ENCODE measurements around the gene AGAP1.

The AGAP1 gene

DNA sequence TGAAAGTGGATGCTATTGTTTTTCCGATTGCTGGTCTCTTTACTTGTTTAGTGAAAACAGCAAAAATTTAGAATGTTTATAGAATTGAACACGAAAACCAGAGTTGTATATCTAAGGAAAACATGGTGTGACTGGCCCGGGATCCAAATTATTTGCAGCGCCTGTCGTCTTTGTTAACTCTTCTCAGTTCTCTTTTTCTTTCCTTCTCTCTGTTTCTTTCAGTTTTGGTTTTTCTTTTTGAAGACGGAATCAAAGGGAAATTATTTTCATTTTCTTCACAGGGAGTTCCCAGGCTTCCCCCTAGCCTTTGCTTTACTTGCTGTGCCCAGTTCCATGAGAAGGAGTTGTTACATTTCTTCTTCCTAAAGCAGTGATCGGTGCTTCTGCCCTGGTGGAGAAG, 76.0 kb downstream of the AGAP1 start:
- Mint-ChIP-seq H3K4me1 (no peaks in the 10 kb centered on the region), H3K27ac (no peak overlapping the region), H3K9me3 (peaks cover 0 to 11% of the 10 kb centered on the region in 2 donors), H3K27me3 (peaks cover 29% of the 10 kb centered on the region), H3K4me3 (no peak overlapping the region)
- ATAC-seq = no peak
- no peak for DNase-seq

DNA sequence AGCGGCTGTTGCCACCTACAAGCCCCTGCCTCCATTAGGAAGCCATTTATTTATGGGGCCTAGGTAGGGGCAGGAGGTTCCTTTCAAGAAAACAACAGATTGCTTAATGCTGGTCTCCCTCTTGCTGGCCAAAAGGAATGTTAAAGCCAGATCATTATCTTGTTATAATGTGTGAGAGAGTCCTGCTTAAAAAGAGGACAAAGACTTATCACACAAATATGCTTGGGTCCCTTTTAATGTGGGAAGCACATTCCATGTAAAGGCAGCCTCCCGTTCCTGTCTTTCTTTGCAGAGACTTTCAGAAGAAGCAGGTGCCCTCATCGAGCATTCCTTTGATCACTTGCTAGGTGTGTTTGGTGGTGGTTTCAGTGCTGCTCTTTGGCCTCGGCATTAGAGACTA, 76.4 kb downstream of the AGAP1 start:
- peaks cover 0 to 11% of the 10 kb centered on the region in 2 donors for H3K9me3 Mint-ChIP-seq
- no peak for ATAC-seq
- H3K27me3 Mint-ChIP-seq = peaks cover 30% of the 10 kb centered on the region
- no peak for DNase-seq
- no peaks in the 10 kb centered on the region for H3K4me1 Mint-ChIP-seq
- H3K27ac Mint-ChIP-seq = no peak overlapping the region
- H3K4me3 Mint-ChIP-seq = no peak overlapping the region

DNA sequence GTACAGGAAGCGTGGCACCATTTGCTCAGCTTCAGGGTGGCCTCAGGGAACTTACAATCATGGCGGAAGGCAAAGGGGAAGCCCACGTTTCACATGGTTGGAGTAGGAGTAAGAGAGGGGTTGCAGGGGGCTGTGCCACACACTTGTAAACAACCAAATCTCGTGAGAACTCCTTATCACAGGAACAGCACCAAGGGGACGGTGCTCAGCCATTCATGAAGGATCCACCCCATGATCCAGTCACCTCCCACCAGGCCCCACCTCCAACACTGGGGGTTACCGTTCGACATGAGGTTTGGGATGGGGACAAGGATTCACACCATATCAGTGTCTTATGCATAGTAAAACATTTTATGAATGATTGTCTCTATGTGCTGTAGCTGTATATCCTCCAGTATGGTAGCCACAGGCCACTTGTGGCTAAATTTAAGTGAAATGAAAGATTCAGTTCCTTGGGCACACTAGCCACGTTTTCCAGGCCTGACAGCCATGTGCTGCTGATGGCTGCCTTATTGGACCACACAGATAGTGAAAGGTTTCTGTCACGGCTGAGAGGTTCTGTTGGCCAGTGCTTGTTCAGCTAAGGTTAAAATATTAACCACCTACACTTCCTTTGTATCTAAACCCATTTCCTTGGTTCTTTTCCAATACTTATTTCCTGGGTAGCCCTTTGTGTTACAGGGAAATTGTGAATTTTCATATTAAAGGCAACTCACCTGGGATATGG, 77.3 kb downstream of the AGAP1 start:
- H3K27me3 Mint-ChIP-seq = peaks cover 29% of the 10 kb centered on the region
- DNase-seq (no peak), ATAC-seq (no peak)
- no peaks in the 10 kb centered on the region for H3K4me1 Mint-ChIP-seq
- no peak overlapping the region for H3K4me3 Mint-ChIP-seq
- H3K27ac Mint-ChIP-seq = no peak overlapping the region
- peaks cover 0 to 11% of the 10 kb centered on the region in 2 donors for H3K9me3 Mint-ChIP-seq

DNA sequence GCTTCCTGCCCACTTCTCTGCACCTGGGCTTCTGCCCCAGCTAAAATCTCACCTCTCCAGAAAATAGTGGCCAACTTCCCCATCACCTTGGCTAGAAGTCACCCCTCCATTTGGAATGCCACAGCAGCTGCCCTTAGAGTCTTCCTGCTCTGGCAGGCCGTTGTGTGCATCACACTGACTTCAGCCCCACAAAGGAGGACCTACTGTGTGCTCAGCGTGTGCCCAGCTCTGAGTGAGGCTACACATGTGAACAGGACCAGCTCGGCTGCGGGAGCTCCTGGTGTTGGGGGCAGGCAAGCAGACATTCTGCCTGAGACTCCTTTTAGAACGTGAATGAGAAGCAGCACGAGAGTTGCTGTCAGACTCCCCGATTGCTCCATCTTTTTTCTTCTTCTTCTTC, 78.7 kb downstream of the AGAP1 start:
- peaks cover 0 to 11% of the 10 kb centered on the region in 2 donors for H3K9me3 Mint-ChIP-seq
- no peak for ATAC-seq
- H3K27me3 Mint-ChIP-seq = peaks cover 20% of the 10 kb centered on the region
- H3K27ac Mint-ChIP-seq = no peak overlapping the region
- H3K4me1 Mint-ChIP-seq = no peaks in the 10 kb centered on the region
- H3K4me3 Mint-ChIP-seq = no peak overlapping the region
- DNase-seq = no peak

DNA sequence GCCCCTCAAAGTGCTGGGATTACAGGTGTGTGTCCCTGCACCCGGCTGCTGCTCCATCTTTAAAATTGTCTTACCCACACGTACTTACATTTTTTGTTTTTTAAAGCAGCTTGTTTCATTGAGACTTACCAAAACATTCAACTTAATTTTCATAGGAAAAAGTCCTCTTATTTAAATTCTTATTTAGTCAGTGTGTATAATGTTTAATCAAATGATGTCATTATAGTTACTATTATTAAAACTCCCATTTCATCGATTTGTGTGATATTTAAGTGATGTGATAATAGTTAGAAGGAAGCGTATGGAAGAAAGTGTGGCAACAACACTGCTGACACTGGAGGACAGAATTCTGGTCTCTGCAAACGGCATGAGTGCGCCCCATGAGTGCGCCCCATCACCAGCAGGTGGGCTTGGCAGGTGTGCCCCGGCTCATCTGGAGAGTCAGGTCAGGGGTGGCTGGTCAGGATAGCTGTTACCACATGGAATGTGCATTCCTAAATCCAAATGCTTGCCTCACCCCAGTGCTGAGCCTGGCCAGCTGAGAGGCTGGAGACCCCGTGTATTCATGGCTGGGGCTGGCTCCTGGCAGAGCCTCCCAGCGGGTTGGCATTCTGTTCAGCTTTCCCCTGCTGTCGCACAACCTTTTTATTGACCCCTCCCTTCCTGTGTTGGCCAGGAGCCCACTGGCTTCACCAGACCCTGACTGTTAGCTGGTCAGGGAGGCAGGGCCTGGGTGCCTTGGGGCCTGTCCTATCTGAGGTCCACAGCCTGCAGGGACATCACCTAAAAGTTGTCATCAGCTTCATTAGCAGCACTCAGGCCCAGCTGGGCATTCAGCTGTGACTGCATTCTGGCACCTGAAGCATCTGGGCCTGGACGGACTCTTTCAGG, 79.7 kb downstream of the AGAP1 start:
- Mint-ChIP-seq H3K9me3 (peaks cover 0 to 5% of the 10 kb centered on the region in 2 donors), H3K4me3 (no peak overlapping the region), H3K4me1 (no peaks in the 10 kb centered on the region), H3K27me3 (peaks cover 16% of the 10 kb centered on the region), H3K27ac (no peak overlapping the region)
- no peak for DNase-seq
- ATAC-seq = no peak

DNA sequence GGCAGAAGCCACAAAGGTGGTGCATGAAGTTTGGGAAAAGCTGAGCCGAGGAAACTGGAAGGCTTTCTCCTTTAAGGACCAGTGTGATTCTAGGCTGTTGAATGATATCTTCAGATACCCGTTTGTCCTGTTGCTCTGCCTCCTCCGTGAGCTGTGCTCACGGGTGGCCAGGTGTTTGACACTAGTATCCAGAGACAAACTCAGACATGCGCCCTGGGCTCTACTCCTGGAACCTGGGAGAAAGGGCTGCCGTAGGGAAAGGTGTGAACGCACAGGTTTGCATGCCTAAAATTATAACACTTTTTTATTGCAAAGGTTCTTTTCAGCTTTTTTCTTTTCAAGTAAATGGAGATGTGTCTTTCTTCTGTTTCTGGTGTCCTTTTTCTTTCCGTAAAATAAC, 81.6 kb downstream of the AGAP1 start:
- DNase-seq (no peak), ATAC-seq (no peak)
- H3K4me1 Mint-ChIP-seq = no peaks in the 10 kb centered on the region
- H3K9me3 Mint-ChIP-seq = no peaks in the 10 kb centered on the region
- peaks cover 16% of the 10 kb centered on the region for H3K27me3 Mint-ChIP-seq
- no peak overlapping the region for H3K4me3 Mint-ChIP-seq
- H3K27ac Mint-ChIP-seq = no peak overlapping the region

DNA sequence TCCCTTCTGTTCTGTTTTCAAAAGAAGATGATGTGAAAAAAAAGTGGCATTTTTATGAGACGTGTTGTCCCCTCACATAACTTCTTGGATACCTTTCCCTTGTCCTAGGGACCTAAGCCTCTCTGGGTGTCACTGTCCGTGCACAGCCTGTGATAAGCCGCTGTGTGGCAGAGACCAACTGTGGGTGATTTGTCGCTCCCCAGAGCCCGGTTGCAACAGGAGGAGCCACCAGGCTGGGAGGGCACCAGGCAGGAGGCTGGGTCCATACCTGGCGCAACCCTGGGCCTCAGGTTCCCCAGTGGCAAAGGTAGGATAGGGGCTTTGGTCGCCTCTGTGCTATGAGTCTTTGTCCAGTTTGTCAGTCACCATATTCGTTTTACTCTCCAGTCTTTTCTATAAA, 82.1 kb downstream of the AGAP1 start:
- ATAC-seq (no peak), DNase-seq (no peak)
- H3K4me1 Mint-ChIP-seq = no peaks in the 10 kb centered on the region
- no peaks in the 10 kb centered on the region for H3K9me3 Mint-ChIP-seq
- H3K27ac Mint-ChIP-seq = no peak overlapping the region
- no peak overlapping the region for H3K4me3 Mint-ChIP-seq
- H3K27me3 Mint-ChIP-seq = peaks cover 16% of the 10 kb centered on the region

DNA sequence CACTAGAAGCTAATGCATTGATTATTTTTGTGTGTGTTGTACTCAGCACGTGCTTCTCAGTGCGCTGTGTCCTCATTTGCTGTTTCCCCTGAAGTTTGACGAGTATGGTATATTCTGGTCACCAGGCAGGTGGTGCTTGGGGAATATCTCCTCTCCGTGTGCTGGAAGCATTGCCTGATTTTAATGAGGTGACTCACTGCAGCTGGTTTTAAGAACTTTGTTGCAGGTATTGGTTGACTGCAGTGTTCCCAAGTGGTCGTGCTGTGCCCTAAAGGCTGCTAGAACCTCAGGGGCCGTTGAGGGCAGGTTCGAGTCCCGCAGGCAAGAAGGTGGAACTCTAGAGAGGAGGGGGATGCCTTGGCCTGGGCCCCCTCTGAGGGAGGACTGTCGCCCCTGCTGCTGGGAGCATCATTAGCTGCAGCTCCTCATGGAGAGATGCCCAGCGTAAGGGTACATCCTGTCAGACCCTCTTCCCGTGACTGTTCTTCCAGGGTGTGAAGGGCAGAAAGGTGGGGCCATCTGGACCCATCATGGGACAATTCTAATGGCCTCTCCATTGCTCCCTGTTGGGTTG, 82.6 kb downstream of the AGAP1 start:
- DNase-seq (no peak), ATAC-seq (no peak)
- Mint-ChIP-seq H3K27me3 (peaks cover 16% of the 10 kb centered on the region), H3K27ac (no peak overlapping the region), H3K4me1 (no peaks in the 10 kb centered on the region), H3K9me3 (no peaks in the 10 kb centered on the region), H3K4me3 (no peak overlapping the region)

DNA sequence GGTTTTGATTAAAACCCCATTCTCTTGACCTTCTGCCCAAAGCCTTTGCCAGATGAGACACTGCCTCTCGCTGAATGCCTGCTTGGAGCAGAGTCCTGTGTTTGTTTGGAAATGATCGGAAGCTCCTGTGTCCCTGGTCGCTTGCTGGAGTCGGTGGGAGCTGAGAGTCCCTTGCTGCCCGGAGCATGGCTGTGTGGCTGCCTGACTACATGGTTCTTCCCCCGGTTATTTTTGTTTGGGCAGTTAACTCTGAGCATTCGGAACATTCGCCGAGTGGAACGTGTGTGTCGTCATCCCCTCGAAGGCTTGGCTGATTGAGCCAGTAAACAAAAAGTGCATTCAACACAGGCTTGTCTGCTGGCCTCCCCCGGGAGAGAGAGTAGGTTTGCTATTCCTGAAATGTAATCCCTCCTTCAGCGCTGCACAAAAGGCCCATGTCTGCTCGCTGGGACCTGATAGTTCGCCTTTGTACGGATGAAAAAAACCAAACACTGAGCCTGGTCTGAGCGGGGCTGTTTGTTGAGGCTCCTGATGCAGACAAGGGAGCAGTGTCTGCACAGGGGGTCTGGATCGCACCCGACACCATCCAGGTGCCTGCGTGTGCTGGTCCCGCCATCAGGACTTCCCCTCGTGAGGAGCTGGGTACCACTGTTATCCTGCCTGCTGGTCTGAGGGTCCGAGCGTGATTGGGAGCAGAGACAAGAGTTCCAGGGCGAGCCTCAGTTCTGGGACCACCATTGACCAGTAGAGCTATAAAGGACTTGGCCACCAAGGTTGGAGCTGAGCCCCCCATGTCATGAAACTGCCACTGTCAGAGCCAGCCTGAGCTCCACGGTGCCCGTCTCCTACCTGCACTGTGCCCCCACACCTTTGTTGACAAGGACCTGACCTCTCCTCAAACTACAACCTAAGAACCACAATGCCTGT, 83.8 kb downstream of the AGAP1 start:
- Mint-ChIP-seq H3K27ac (no peak overlapping the region), H3K9me3 (no peaks in the 10 kb centered on the region), H3K4me3 (no peak overlapping the region), H3K27me3 (peaks cover 16% of the 10 kb centered on the region), H3K4me1 (no peaks in the 10 kb centered on the region)
- DNase-seq (no peak), ATAC-seq (no peak)

DNA sequence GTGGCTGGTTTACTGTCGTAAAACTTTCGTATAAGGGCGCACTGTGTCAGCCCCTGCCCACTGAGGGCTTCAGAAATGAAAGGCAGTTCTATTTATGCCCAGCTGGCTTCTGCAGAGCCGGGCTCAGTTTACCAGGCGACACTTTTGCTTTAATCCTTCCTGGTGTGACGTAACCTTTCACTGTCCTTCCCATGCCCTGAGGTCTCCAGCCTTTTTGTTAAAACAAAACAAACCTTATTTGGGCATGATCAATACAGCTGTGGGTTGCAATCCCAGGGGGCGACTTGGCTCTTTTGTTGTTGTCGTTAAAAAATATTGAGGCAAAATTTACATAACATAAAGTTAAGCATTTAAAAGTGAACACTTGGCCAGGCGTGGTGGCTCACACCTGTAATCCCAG, 85.3 kb downstream of the AGAP1 start:
- DNase-seq = no peak
- Mint-ChIP-seq H3K4me1 (no peaks in the 10 kb centered on the region), H3K27me3 (peaks cover 16% of the 10 kb centered on the region)

DNA sequence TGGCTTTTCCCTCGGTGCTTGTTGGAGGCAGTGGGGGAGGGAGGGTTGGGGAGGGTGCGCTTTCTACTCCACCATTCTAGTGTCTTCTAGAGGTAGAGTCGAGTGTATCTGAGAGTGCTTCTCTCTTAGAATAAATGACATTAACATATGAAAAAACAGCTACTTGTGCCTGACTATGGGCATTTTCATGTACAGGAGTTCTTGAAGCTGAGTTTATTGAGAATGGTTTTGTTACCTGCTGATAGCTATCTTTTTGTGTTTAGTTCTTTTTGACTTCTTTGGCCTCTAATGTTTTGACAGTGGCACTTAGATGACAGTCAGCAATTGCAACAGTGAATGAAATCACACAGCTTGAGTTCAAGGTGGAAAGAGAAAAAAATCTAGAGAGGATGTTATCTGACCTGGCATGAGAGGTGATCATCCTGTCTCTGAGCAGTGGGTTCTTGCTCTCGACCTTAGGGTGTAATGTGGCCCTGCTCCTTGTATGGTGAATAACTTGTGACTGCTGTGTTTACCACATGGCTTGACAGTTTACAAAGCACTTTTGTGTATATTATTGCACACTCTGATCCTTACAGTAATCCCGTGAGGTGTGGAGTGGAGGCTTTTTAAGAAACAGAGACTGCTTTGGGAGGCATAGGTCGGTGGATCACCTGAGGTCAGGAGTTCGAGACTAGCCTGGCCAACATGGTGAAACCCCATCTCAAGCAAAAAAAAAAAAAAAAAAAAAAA, 86.7 kb downstream of the AGAP1 start:
- no peak for ATAC-seq
- no peak overlapping the region for H3K4me3 Mint-ChIP-seq
- H3K27ac Mint-ChIP-seq = no peak overlapping the region
- peaks cover 7% of the 10 kb centered on the region for H3K27me3 Mint-ChIP-seq
- H3K4me1 Mint-ChIP-seq = no peaks in the 10 kb centered on the region
- DNase-seq = no peak
- no peaks in the 10 kb centered on the region for H3K9me3 Mint-ChIP-seq

More for the DNA sequence above, 85.3 kb downstream of the AGAP1 start:
- Mint-ChIP-seq H3K27ac (no peak overlapping the region), H3K4me3 (no peak overlapping the region), H3K9me3 (no peaks in the 10 kb centered on the region)
- no peak for ATAC-seq

DNA sequence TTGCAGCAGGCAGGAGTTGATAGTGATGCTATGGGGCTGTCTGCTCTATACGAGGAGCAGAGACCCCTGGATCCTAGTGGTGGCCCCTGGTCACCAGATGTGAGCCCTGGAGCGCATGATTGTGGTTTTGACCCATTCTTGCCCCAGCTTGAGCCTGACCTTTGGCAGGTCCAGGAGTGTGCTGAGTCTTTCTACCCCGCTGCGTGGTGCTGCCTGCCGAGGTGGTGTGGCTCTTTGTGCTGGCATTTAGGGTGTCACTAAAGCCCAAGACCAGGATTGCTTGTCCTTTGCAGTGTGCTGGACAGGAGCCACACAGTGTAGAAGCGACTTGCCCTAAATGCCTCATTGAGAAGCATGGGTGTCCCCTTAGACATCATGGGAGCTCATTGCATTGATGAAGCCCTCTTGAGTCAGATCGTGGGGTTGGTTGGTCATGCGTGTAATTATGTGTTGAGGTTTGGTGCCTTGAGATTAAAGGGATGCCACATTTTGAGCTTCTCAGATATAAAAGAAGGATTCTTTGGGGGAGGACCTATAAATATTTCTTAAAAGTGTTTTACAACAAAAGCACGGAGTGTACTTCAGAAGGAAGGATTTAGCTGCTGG, 88.3 kb downstream of the AGAP1 start:
- Mint-ChIP-seq H3K27ac (no peak overlapping the region), H3K27me3 (peaks cover 6% of the 10 kb centered on the region), H3K4me3 (no peak overlapping the region), H3K9me3 (no peaks in the 10 kb centered on the region), H3K4me1 (no peaks in the 10 kb centered on the region)
- DNase-seq (no peak), ATAC-seq (no peak)

DNA sequence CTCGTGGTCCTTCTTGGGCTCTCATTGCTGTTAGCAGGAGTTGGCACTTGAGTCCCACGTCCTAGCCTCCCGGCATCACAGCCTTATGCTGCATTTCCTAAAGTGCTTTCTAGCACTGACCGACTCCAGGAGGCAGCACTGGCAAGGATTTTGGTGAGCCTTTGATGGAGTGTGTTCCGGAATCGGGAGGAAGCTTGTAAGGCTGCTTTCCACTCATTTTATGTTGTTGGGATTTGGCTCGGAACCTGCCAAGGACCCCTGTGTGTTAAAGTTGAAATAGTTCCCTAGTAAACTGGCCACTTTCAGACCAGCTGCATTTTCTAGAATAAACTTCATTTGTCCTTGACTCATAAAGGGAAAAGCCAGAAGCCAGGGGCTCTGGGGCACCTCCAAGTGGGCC, 88.9 kb downstream of the AGAP1 start:
- ATAC-seq (no peak), DNase-seq (no peak)
- no peaks in the 10 kb centered on the region for H3K4me1 Mint-ChIP-seq
- H3K27ac Mint-ChIP-seq = no peak overlapping the region
- H3K4me3 Mint-ChIP-seq = no peak overlapping the region
- peaks cover under 1% of the 10 kb centered on the region for H3K27me3 Mint-ChIP-seq
- no peaks in the 10 kb centered on the region for H3K9me3 Mint-ChIP-seq

DNA sequence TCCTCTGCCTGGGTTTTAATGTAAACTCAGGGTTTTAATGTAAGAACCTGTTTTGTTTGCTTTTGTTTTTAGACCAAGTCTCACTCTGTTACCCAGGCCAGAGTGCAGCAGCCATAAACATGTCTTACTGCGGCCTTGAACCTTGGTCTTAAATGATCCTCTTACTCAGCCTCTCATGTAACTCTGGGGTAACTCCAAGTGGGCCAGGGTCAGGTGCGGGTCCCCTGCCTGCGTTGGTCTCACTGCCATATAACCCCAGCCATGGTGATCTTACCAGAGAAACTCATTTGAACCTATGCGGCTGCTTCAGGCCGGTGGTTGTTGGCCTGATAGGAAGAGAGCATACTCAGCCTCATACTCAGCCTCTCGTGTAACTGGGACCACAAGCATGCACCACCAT, 89.3 kb downstream of the AGAP1 start:
- no peaks in the 10 kb centered on the region for H3K4me1 Mint-ChIP-seq
- H3K9me3 Mint-ChIP-seq = no peaks in the 10 kb centered on the region
- no peaks in the 10 kb centered on the region for H3K27me3 Mint-ChIP-seq
- ATAC-seq (no peak), DNase-seq (no peak)
- no peak overlapping the region for H3K4me3 Mint-ChIP-seq
- peak overlapping the region in 1 of 2 donors; percentile 54 for H3K27ac Mint-ChIP-seq
